ENCODE measurements around the gene CLEC4C. TPM values are rescaled to one million over a fixed set of nuclear protein-coding genes. Genes with fewer than 3 reads are reported as not detected.
"Not testable (repeated sequence)": the region's sequence is repeated elsewhere in the genome, so short reads cannot be mapped to it uniquely, and the experiment has no call there.

The CLEC4C gene
- total RNA-seq, 3 donors from 2014 or later: not detected

DNA sequence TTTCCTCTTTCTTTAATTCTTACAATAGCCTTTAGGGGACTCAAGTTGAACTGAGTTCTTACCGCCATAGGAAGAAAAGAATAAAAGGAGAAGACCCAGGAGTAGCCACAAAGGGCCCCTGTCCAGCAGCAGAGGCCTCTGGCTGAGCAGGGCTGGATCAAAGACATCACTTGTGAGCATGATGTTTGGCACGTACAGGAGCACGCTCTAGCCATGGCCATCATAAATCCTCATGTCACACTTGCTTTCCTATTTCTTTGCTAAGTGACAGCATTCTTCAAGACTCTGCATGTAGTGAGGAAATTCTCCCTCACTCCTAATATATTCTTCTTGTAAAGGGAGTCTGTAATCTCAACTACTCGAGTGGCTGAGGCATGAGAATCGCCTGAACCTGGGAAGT lies 15.7 kb downstream of the CLEC4C start:
- H3K4me1 ChIP-seq (ENCODE audit: low read depth): no peaks in the 10 kb centered on the region
- intact Hi-C loops (cut with DNase I, micrococcal nuclease): no loop called here
- no peak for ATAC-seq

DNA sequence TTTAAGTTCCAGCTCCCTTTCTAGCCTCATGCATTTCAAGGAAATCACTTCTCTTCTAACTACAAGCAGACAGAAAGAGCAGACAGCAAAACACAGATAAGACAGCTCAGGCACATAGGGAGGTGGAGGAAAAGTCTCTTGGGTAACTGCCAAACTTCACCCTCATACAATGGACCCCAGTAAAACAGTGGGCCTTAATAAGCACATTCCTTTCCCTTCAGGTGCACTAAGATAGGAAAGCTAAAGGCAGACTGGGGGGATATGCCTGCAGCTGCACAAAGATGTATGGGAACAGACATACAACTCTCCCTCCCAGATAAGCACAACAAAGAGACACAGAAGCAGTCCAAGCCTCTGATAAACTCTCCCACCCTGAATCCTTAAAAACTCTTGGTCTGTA lies 16.2 kb downstream of the CLEC4C start:
- H3K4me3 ChIP-seq; H3K36me3 ChIP-seq (ENCODE audit: low read depth); intact Hi-C loops (cut with DNase I, micrococcal nuclease); ATAC-seq; H3K9me3 ChIP-seq; H3K4me1 ChIP-seq (ENCODE audit: low read depth); DNase-seq: not testable (repeated sequence)

More for the DNA sequence above, 15.7 kb downstream of the CLEC4C start:
- Histone ChIP-seq H3K36me3 (ENCODE audit: low read depth) (no peaks in the 10 kb centered on the region), H3K4me3 (no peak overlapping the region), H3K9me3 (no peaks in the 10 kb centered on the region)
- TF ChIP-seq, protein P1, sequence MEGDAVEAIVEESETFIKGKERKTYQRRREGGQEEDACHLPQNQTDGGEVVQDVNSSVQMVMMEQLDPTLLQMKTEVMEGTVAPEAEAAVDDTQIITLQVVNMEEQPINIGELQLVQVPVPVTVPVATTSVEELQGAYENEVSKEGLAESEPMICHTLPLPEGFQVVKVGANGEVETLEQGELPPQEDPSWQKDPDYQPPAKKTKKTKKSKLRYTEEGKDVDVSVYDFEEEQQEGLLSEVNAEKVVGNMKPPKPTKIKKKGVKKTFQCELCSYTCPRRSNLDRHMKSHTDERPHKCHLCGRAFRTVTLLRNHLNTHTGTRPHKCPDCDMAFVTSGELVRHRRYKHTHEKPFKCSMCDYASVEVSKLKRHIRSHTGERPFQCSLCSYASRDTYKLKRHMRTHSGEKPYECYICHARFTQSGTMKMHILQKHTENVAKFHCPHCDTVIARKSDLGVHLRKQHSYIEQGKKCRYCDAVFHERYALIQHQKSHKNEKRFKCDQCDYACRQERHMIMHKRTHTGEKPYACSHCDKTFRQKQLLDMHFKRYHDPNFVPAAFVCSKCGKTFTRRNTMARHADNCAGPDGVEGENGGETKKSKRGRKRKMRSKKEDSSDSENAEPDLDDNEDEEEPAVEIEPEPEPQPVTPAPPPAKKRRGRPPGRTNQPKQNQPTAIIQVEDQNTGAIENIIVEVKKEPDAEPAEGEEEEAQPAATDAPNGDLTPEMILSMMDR (IDR thresholded peaks at IDR 0.05): no peak
- DNase-seq: no peak

DNA sequence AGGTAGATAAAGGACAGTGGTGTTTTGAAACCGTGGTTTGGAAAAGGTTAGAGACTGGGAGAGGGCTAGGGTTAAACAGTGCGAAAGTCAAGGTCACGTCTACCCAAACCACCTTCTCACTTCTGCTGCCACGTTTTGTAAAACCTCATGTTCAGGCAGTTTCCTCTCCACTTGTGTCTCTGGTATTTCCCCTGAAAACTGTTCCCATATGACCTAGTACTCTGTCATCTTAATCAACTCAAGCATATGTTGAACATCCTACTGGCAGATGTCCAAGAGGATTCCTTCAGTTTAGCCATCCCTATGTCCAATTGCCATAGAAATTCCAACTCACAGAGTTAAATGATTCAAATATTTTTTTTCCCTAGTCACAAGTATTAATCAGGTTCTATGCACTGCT lies 17.4 kb downstream of the CLEC4C start:
- DNase-seq: no peak
- no peaks in the 10 kb centered on the region for H3K9me3 ChIP-seq

DNA sequence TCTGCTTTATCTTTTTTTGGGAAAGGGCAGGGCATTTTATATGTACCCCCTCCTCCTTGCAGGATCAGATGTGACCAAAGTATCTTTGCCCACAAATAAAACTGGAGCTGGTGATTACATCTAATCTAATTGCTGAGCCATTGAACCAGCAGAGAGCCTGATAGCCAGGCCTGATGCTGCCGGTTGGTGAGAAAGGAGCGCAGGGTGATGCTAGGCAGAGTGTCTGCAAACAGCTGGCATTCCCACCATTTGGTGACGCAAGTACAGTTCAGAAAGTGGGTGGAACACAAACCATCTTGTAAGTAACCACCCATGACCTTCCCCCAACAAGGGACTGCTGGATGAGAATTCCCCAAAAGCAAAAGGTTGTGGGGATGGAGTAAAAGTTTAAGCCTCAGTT lies 23.2 kb downstream of the CLEC4C start:
- TF ChIP-seq, protein P1 (IDR thresholded peaks at IDR 0.05): no peak
- intact Hi-C loops (cut with DNase I, micrococcal nuclease): no loop called here
- ATAC-seq: no peak
- Histone ChIP-seq H3K36me3 (ENCODE audit: low read depth) (no peaks in the 10 kb centered on the region), H3K4me3 (no peak overlapping the region), H3K9me3 (no peaks in the 10 kb centered on the region), H3K4me1 (ENCODE audit: low read depth) (no peaks in the 10 kb centered on the region)
- no peak for DNase-seq

More for the DNA sequence above, 17.4 kb downstream of the CLEC4C start:
- TF ChIP-seq, protein P1 (IDR thresholded peaks at IDR 0.05): no peak
- intact Hi-C loops (cut with DNase I, micrococcal nuclease): no loop called here
- no peak for ATAC-seq
- Histone ChIP-seq H3K4me1 (ENCODE audit: low read depth) (no peaks in the 10 kb centered on the region), H3K36me3 (ENCODE audit: low read depth) (no peaks in the 10 kb centered on the region), H3K4me3 (no peak overlapping the region)

DNA sequence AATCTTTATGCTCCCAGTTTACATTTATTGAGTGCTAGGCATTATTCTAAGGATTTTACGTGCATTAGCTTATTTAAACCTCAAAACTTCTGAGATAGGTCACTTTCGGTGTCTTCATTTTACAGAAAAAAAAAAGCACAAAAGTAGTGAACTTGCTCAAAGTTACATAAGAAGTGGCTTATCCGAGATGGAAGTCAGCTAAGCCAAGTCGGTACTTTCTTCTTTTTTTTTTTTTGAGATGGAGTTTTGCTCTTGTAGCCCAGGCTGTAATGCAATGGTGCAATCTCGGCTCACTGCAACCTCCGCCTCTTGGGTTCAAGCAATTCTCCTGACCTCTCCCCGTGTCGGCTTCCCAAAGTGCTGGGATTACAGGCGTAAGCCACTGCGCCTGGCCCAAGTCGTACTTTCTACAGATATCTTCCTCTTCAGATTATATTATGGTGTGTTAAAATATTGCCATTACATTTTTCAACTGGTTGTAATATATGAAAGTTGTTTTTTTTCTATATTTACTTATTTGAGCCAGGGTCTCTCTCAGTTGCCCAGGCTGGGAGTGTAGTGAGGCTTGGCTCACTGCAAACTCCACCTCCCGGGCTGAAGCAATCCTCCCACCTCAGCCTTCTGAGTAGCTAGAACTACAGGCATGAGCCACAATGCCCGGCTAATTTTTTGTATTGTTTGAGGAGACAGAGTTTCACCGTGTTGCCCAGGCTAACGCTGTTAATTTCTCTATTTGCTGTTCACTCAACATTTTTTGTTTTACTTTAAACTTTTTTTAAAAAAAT lies 27.0 kb downstream of the CLEC4C start:
- Histone ChIP-seq H3K4me1 (ENCODE audit: low read depth) (no peaks in the 10 kb centered on the region), H3K4me3 (no peak overlapping the region), H3K9me3 (no peaks in the 10 kb centered on the region), H3K36me3 (ENCODE audit: low read depth) (no peaks in the 10 kb centered on the region)
- intact Hi-C loops (cut with DNase I, micrococcal nuclease): no loop called here
- DNase-seq (no peak), ATAC-seq (no peak)
- TF ChIP-seq, protein P1 (IDR thresholded peaks at IDR 0.05): no peak

DNA sequence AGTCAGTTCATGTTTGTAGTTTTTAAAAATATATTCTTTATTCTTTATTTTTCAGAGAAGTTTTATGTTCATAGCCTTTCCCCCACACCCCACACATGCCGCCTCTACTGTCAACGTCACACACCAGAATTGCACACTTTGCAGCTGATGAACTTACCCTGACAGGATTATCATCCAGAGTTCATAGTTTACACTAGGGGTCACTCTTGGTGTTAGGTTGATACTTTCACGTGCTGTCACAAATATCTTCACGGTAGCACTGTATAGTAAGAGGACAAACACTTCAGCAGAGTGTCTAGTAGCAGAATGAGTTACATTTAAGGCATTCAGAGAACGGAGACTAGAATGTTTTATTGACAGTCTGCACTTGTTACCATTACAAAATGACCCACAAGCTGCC lies 30.8 kb downstream of the CLEC4C start:
- Histone ChIP-seq H3K36me3 (ENCODE audit: low read depth) (no peaks in the 10 kb centered on the region), H3K4me3 (no peak overlapping the region), H3K9me3 (no peaks in the 10 kb centered on the region), H3K4me1 (ENCODE audit: low read depth) (no peaks in the 10 kb centered on the region)
- DNase-seq: no peak
- intact Hi-C loops (cut with DNase I, micrococcal nuclease): no loop called here
- no peak for ATAC-seq
- TF ChIP-seq, protein P1 (IDR thresholded peaks at IDR 0.05): no peak
